Endothelial cell of umbilical vein (primary cell): Measurements from ENCODE around the gene AFG1L. TPM values are rescaled to one million over a fixed set of nuclear protein-coding genes. Genes with fewer than 3 reads are reported as not detected.

Experiments used
- BruUV-seq: library from RNA; stranded (reverse); fragments of 400-500 nt; replicated peaks from 2 replicates; lab custom pipeline; 2021; lab: Mats Ljungman, UMichigan
- CTCF ChIA-PET: fragments of 300-600, 350-600 bp; sonication (Branson Sonifier 250); formaldehyde crosslinking; loops from one replicate; lab custom pipeline; 2021; ENCODE audit warnings: antibody characterized with exemption, inconsistent platforms; lab: Charles Lee
- POLR2A ChIA-PET: fragments of 300-600, 350-600 bp; sonication (Branson Sonifier 250); formaldehyde crosslinking; loops from one replicate; lab custom pipeline; 2021; ENCODE audit warnings: antibody characterized with exemption, inconsistent platforms; lab: Charles Lee
- DNase-seq: peaks from one replicate; pipeline ENCODE4 v3.0.0-alpha.2; 2011; ENCODE audit warnings: low read depth, low spot score
- FAIRE-seq: peaks from 2 replicates; lab custom pipeline; 2011; peaks lifted over from hg19 to GRCh38; lab: Jason Lieb, UNC
- H2AFZ ChIP-seq: 2 replicates; pipeline ENCODE4 v1.6.0; 2012; ENCODE audit warnings: low read depth, low read length, control low read depth, inconsistent platforms
- H3K27ac ChIP-seq: 2 replicates; pipeline ENCODE4 v1.5.1; 2011; ENCODE audit warnings: low read depth, mild to moderate bottlenecking, control low read depth, low read length, moderate library complexity; ENCODE audit not compliant: insufficient read depth
- H3K27me3 ChIP-seq, 2 experiments: 2 replicates each; pipeline versions ENCODE4 v1.6.0 to v1.6.1; 2011; ENCODE audit warnings: low read length in 2 of 2, mixed read lengths in 1 of 2; ENCODE audit not compliant: control insufficient read depth in 2 of 2, insufficient read depth in 2 of 2
- H3K36me3 ChIP-seq, 2 experiments: 2 replicates in 1 of 2; 3 replicates in 1 of 2; pipeline ENCODE4 v1.5.1; 2011; ENCODE audit warnings: low read length in 2 of 2, mild to moderate bottlenecking in 1 of 2, moderate library complexity in 1 of 2; ENCODE audit not compliant: control insufficient read depth in 2 of 2, insufficient read depth in 2 of 2; ENCODE audit errors: extremely low read depth in 1 of 2
- H3K4me1 ChIP-seq: 3 replicates; pipeline ENCODE4 v1.5.1; 2011; ENCODE audit warnings: mild to moderate bottlenecking, low read length; ENCODE audit not compliant: control insufficient read depth, insufficient read depth; ENCODE audit errors: extremely low read depth
- H3K4me2 ChIP-seq: 2 replicates; pipeline ENCODE4 v1.6.1; 2011; ENCODE audit warnings: low read length, control low read depth, mixed read lengths; ENCODE audit not compliant: insufficient read depth
- H3K4me3 ChIP-seq, 3 experiments: fragments of 200-600 bp in 1 of 3; sonication (generic), shearing (Covaris generic) in 1 of 3; replicated peaks in 1 of 3; 2 replicates each; pipeline ENCODE4 v1.5.1; 2011 to 2016; ENCODE audit warnings: control low read depth in 3 of 3, low read length in 3 of 3, mild to moderate bottlenecking in 2 of 3, inconsistent platforms in 1 of 3, low read depth in 1 of 3, moderate library complexity in 1 of 3; ENCODE audit not compliant: insufficient read depth in 1 of 3
- H3K79me2 ChIP-seq: 2 replicates; pipeline ENCODE4 v1.6.0; 2012; ENCODE audit warnings: low read length, inconsistent platforms; ENCODE audit not compliant: control insufficient read depth, insufficient read depth
- H3K9ac ChIP-seq: replicated peaks from 2 replicates; pipeline ENCODE3; 2011; ENCODE audit warnings: low read length, control low read depth; ENCODE audit not compliant: insufficient read depth; ENCODE audit errors: extremely low read depth
- H3K9me1 ChIP-seq: replicated peaks from 3 replicates; pipeline ENCODE4 v1.6.0; 2011; ENCODE audit warnings: mild to moderate bottlenecking, low read length; ENCODE audit not compliant: control insufficient read depth, insufficient read depth; ENCODE audit errors: extremely low read depth
- H3K9me3 ChIP-seq: replicated peaks from 2 replicates; pipeline ENCODE4 v1.5.1; 2012; ENCODE audit warnings: low read length, inconsistent platforms; ENCODE audit not compliant: control insufficient read depth, insufficient read depth
- H4K20me1 ChIP-seq: replicated peaks from 2 replicates; pipeline ENCODE3; 2011; ENCODE audit warnings: mild to moderate bottlenecking, low read length; ENCODE audit not compliant: control insufficient read depth, insufficient read depth; ENCODE audit errors: extremely low read depth
- EZH2 ChIP-seq: IDR thresholded peaks from 2 replicates; pipeline ENCODE4 v1.6.1; 2012; ENCODE audit warnings: borderline replicate concordance, low read depth, mild to moderate bottlenecking, moderate library complexity, low read length, inconsistent platforms; ENCODE audit not compliant: severe bottlenecking
- FOS ChIP-seq: IDR thresholded peaks from 2 replicates; pipeline ENCODE4 v1.6.1; 2011; ENCODE audit warnings: mild to moderate bottlenecking, low read length, moderate library complexity, borderline replicate concordance; ENCODE audit not compliant: insufficient read depth
- GATA2 ChIP-seq: IDR thresholded peaks from 2 replicates; pipeline ENCODE4 v1.7.0; 2011; ENCODE audit warnings: low read depth, mild to moderate bottlenecking, moderate library complexity, mixed read lengths, low read length; ENCODE audit not compliant: insufficient read length, insufficient read depth
- JUN ChIP-seq: IDR thresholded peaks from 2 replicates; pipeline ENCODE4 v1.6.1; 2011; ENCODE audit warnings: borderline replicate concordance, low read depth; ENCODE audit not compliant: insufficient read length, insufficient read depth
- MYC ChIP-seq: IDR thresholded peaks from one replicate; pipeline ENCODE4 v1.6.1; 2011; ENCODE audit warnings: mild to moderate bottlenecking, low read depth, low read length
- POLR2A ChIP-seq: IDR thresholded peaks from 2 replicates; pipeline ENCODE4 v1.6.1; 2012; ENCODE audit warnings: low read depth, mild to moderate bottlenecking, control low read depth, low read length
- POLR2AphosphoS5 ChIP-seq: IDR thresholded peaks from 2 replicates; pipeline ENCODE4 v1.6.1; 2012; ENCODE audit warnings: low read depth, mild to moderate bottlenecking, control low read depth, low read length, moderate library complexity; ENCODE audit not compliant: insufficient read depth
- dilution Hi-C: fragments of 300-500 bp; cut with MboI; formaldehyde crosslinking; loops from one replicate; pipeline ENCODE4 v1.15.0; 2019; ENCODE audit warnings: low sequenced_read_pairs; ENCODE audit not compliant: extremely low pct_ligation_motif_present
- intact Hi-C: fragments of 100-400 bp; cut with micrococcal nuclease; formaldehyde crosslinking; loops from one replicate; pipeline ENCODE4 v1.10.0; 2022
- polyA plus RNA-seq, 4 experiments: library from polyadenylated mRNA; depleted of rRNA in 3 of 4; stranded (reverse) in 3 of 4; unstranded in 1 of 4; fragments of >200 nt; gene quantifications; 2 replicates each; pipeline versions ENCODE4 v1.2.1 to v1.2.3, GENCODE V29; 2011 to 2012; ENCODE audit warnings: missing spikeins in 1 of 4
- total RNA-seq: library from RNA; stranded (reverse); gene quantifications from 2 replicates; pipeline ENCODE4 v1.2.3, GENCODE V29; 2021
- TF ChIP-seq, protein P1 (sequence below), 2 donors: IDR thresholded peaks; 1 replicate in 1 of 2; 2 replicates in 1 of 2; pipeline ENCODE4 v1.5.1; 2011; ENCODE audit warnings: low read length in 2 of 2, mild to moderate bottlenecking in 2 of 2, moderate library complexity in 2 of 2, control low read depth in 1 of 2, inconsistent platforms in 1 of 2, low read depth in 1 of 2; ENCODE audit not compliant: insufficient read depth in 1 of 2; ENCODE audit errors: extremely low read depth in 1 of 2
- TF ChIP-seq, protein P2 (sequence below): IDR thresholded peaks from 2 replicates; pipeline ENCODE4 v1.6.1; 2011; ENCODE audit not compliant: insufficient read depth, insufficient read length

The AFG1L gene
- total and polyA plus RNA-seq, 2 donors (not counting 3 experiments of a cell fraction or from before 2014, with no cell fraction given) = 1.0 to 6.2 TPM

DNA sequence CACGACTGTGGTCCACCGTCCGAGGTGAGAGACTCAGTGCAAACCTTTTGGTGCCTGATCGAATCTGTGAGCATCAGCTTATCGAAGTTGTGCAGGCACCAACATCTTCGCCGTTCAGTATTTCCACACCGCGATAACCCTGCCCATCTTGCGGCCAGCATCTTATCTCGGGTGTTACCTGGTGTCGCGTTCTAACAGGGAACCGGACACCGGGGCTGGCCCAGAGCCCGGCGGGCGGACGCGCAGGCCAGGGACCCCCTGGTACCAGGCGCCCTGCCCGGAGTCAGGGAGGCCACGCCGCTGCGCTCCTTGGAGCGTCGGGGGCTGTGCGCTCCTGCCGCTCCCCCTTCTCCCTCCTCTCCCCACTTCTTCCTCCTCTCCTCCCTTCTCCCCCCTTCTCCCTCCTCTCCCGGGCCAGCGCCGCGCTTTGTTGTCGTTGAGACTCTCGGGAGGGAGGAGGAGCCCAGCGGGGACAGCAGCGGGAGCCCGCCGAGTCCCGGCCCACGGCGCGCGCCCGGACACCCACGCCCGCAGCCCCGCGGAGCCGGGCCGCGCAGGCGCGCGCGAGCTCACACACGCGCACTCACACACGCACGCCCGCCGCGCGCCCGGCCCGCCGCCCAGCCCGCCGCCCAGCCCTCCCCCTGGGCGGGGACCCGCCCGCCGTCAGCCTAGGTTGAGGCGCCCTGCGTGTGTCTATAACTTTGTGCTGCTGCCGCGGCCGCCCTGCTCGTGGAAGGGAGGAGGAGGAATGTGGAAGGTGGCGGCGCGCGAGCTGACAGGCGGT, 264.4 kb downstream of the AFG1L start:
- ChIA-PET POLR2A (interaction anchor here (0.6 to 2.0 kb wide), 3 partner anchors 29 to 535 kb away, joined by 3 to 11 read pairs (median 3); partner anchors contain the start of gene SESN1), CTCF (interaction anchor here (1.0 to 6.9 kb wide), 9 partner anchors 18 to 514 kb away, joined by 3 to 38 read pairs (median 8); no protein-coding TSS in a partner anchor)
- Histone ChIP-seq H3K4me2 (peak overlapping the region; percentile 99), H3K4me3 (peak overlapping the region; percentile 61 to 94 (median 92)), H3K9me1 (no peaks in the 10 kb centered on the region), H3K79me2 (peaks cover 2% of the 10 kb centered on the region), H3K9me3 (no peaks in the 10 kb centered on the region), H3K4me1 (peaks cover 29% of the 10 kb centered on the region), H4K20me1 (no peaks in the 10 kb centered on the region), H3K9ac (peak overlapping the region; percentile 78), H3K27ac (peak overlapping the region; percentile 83), H2AFZ (peak overlapping the region; percentile 97), H3K27me3 (peaks cover 3% of the 10 kb centered on the region in 2 experiments), H3K36me3 (no peaks in the 10 kb centered on the region)
- TF ChIP-seq POLR2AphosphoS5 = peak; percentile 48
- TF ChIP-seq EZH2 = no peak
- dilution Hi-C loops (no loop called here), intact Hi-C loops (loop anchor here (1.0 to 5.0 kb wide), 4 partner anchors 30 to 824 kb away; partner anchors contain the start of genes CD164 and SESN1)
- no TSS peak for BruUV-seq
- peak; percentile 83 for DNase-seq
- peak; percentile 68 for FAIRE-seq

DNA sequence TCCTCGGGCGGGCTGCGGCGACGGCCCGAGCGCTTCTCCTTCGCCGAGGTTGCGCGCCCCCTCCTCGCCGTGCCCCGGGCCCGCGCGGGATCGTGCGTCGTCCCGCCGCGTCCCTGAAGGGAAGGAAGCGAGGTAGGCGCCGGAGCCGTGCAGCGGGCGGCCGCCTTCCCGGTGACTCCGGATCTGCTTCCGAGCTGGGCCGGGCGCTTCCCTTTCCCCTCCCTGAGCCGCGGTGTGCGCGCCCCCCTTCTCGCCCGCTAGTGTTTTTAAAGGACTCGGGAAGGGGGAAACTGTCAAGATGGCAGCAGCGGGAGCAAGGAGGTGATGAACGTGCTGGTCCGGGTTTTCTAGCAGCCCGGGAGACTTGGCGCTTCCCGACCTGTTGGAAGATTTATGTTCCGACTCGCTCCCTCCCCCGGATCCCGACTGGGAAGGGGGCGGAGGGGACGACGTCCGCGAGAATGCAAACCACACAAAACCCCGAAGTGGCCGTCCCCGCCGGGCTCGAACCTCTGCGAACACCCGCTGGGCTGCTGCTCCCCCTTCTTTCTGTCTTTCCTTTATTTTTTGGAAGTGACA, 265.1 kb downstream of the AFG1L start:
- no peaks in the 10 kb centered on the region for H3K9me3 ChIP-seq
- no peaks in the 10 kb centered on the region for H3K27me3 ChIP-seq
- no peaks in the 10 kb centered on the region for H3K36me3 ChIP-seq
- intact Hi-C loops = loop anchor here (1.0 to 10.0 kb wide), 6 partner anchors 29 to 1625 kb away; partner anchors contain the start of genes CD164, CDC40 and SESN1
- H2AFZ ChIP-seq = peak overlapping the region; percentile 77
- POLR2A ChIA-PET = interaction anchor here (0.8 to 2.0 kb wide), 4 partner anchors 23 to 602 kb away, joined by 3 to 11 read pairs (median 4); partner anchors contain the start of gene SEC63
- BruUV-seq = TSS peak; percentile 91
- H4K20me1 ChIP-seq = no peaks in the 10 kb centered on the region
- FAIRE-seq = peak; percentile 79
- no peaks in the 10 kb centered on the region for H3K9me1 ChIP-seq
- peak overlapping the region; percentile 78 for H3K9ac ChIP-seq
- peak overlapping the region; percentile 86 for H3K4me2 ChIP-seq
- peak overlapping the region; percentile 61 to 76 (median 72) for H3K4me3 ChIP-seq
- peaks cover 5% of the 10 kb centered on the region for H3K79me2 ChIP-seq
- CTCF ChIA-PET = interaction anchor here (0.5 to 6.9 kb wide), 11 partner anchors 18 to 513 kb away, joined by 3 to 38 read pairs (median 8); no protein-coding TSS in a partner anchor
- no peak for TF ChIP-seq POLR2AphosphoS5
- no peak for TF ChIP-seq EZH2
- no peak for TF ChIP-seq JUN
- TF ChIP-seq FOS = no peak
- TF ChIP-seq, protein P1, sequence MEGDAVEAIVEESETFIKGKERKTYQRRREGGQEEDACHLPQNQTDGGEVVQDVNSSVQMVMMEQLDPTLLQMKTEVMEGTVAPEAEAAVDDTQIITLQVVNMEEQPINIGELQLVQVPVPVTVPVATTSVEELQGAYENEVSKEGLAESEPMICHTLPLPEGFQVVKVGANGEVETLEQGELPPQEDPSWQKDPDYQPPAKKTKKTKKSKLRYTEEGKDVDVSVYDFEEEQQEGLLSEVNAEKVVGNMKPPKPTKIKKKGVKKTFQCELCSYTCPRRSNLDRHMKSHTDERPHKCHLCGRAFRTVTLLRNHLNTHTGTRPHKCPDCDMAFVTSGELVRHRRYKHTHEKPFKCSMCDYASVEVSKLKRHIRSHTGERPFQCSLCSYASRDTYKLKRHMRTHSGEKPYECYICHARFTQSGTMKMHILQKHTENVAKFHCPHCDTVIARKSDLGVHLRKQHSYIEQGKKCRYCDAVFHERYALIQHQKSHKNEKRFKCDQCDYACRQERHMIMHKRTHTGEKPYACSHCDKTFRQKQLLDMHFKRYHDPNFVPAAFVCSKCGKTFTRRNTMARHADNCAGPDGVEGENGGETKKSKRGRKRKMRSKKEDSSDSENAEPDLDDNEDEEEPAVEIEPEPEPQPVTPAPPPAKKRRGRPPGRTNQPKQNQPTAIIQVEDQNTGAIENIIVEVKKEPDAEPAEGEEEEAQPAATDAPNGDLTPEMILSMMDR (IDR thresholded peaks at IDR 0.05; ENCODE audit: extremely low read depth in 1 of 2, insufficient read depth in 1 of 2, low read depth in 1 of 2, low read length in 2 of 2) = no peak
- TF ChIP-seq MYC = no peak
- TF ChIP-seq, protein P2, sequence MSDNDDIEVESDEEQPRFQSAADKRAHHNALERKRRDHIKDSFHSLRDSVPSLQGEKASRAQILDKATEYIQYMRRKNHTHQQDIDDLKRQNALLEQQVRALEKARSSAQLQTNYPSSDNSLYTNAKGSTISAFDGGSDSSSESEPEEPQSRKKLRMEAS = no peak
- TF ChIP-seq POLR2A = no peak
- TF ChIP-seq GATA2 = no peak
- peak overlapping the region; percentile 83 for H3K27ac ChIP-seq
- dilution Hi-C loops = no loop called here
- peaks cover 36% of the 10 kb centered on the region for H3K4me1 ChIP-seq
- DNase-seq = peak; percentile 85
